Hematopoietic multipotent progenitor cell treated with erythropoietin and hydrocortisone succinate and interleukin-3 and kit ligand, for 15 days (in vitro differentiated cells): Measurements from ENCODE around the gene IGDCC3.

Experiments used
- DNase-seq: peaks from one replicate; pipeline ENCODE4 v3.0.0-alpha.2; 2015; ENCODE audit warnings: low spot score

Gene IGDCC3

DNA sequence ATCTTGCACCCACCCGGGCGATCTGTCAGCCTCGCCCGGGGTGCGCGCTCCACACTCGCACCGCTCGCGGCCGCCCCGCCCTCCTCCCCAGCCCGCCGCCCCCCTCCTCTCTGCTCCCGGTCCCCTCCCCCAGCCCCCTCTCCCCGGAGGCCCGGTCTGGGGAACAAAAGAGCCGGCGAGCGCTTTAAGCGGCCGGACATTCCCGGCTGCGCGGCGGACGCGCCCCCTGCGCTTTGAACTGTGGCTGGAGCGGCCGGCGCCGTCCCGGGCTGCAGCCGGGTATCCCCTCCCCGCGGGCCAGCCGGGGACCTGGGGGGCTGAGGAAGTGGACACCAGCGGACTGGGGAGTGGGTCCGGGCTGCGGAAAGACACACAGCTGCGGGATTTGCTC is at the start of gene IGDCC3:
TSS of gene IGDCC3 (minus strand) at position 27 of the 391 bp plus-strand sequence. CDS start 214 bp downstream, outside the sequence.
- no peak for DNase-seq

DNA sequence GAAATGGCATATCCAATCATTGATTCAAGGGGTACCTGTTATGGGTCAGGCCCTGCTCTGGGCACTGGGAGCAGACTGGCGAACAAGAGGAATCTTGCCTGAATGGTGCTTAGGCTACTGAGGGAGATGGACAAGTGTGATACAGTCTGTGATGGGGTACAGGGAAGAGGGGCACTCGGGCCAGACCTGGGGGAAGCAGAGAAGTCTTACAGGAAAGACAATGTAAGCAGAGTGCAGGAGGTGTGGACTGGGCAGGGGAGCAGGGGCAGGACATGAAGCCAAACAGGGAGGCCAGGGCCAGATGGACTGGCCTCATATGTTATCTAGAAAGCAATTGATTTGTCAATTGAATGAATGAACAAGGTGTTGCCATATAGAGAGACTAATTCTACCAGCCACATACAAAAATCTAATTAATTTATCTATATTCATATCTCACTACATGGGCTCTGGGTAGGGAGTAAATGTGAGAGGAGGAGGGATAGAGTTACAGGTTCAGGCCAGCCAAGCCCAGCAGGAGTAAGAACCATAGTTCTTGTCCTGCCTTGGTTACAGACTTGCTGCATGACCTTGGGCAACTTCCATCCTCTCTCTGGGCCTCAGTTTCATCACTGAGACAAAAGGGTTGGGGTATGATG is 48.5 kb upstream of the IGDCC3 start:
- no peak for DNase-seq

DNA sequence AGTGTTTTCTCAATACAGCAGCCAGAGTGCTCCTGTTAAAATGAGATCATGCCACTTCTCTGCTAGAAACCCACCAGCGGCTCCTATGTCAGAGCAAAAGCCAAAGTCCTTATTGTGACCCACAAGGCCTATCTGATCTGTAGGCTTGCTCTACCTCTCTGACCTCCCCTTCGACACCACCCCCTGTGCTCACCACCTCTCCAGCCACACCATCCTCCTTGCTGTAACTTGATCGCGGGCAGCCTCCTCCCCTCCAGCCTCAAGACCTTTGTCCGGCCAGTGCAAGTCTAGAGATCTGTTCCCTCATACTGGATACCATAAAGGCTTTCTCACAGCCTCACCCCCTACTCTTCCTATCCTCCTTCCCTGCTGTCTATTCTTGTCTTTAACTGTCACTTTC is 46.9 kb upstream of the IGDCC3 start:
- DNase-seq = no peak

DNA sequence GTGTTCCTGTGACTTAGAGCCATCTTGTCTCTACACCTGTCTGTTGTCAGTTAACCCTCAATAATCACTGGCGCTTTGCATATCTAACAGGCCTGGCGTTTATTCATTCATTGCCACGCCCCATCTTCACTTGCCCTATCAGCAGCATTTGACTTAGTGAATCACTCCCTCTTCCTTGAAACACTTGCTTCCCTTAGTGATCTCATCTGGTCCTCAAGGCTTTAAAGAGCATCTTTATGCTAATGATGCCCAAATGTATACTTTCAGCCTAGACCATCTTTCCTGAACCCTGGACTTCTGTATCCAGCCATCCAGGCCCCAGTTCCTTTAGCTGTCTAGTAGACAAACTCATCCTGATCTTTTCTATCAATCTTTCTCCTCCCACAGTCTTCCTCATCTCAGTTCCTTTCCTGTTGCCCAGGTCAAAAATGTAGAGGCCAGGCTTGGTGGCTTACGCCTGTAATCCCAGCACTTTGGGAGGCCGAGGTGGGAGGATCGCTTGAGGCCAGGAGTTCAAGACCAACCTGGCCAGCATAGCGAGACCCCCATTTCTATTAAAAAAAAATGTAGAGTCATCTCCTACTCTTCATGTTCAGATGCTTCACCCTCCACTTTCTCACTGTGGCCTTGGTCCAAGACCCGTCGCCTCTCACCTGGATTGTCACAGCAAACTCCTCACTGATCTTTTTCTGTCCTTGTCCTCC is 46.3 kb upstream of the IGDCC3 start:
- no peak for DNase-seq

DNA sequence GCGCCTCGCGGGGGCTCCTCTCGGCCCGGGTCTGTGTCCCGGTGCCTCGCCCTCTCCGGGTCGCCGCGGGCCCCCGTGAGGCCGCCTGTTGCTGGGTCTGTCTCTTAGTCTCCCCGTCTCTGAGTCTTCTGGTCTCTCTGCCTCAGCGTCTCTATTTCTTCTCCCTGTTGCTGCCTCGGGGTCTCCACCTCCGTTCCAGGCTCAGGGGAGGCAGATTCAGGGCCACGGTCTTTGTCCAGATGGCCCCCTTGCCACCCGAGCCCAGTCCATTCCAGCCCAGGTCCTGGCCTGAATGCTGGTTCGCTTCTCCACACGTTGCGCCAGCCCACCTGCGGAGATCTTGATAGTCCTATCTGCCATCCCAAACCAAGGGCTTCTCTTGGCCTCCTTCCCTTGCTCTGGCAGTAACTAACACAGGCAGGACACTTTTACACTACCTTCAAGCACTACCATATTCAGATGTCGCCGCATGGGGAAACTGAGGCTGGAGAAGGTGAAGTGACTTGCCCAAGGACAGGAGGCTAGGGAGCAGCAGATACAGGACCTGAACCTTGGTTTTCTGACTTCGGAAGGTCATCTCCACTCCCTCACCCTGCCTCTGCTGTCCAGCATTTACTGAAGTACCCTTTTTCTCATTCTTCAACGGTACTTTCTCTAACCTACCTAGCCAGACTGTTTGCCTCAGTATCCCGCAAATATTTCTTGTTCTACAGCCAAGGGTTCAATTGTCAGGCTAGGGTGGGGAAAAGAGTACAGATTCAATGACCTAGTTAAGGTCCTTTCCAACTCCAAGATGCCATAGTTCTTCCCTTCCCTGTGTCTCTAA is 45.6 kb upstream of the IGDCC3 start:
- no peak for DNase-seq

DNA sequence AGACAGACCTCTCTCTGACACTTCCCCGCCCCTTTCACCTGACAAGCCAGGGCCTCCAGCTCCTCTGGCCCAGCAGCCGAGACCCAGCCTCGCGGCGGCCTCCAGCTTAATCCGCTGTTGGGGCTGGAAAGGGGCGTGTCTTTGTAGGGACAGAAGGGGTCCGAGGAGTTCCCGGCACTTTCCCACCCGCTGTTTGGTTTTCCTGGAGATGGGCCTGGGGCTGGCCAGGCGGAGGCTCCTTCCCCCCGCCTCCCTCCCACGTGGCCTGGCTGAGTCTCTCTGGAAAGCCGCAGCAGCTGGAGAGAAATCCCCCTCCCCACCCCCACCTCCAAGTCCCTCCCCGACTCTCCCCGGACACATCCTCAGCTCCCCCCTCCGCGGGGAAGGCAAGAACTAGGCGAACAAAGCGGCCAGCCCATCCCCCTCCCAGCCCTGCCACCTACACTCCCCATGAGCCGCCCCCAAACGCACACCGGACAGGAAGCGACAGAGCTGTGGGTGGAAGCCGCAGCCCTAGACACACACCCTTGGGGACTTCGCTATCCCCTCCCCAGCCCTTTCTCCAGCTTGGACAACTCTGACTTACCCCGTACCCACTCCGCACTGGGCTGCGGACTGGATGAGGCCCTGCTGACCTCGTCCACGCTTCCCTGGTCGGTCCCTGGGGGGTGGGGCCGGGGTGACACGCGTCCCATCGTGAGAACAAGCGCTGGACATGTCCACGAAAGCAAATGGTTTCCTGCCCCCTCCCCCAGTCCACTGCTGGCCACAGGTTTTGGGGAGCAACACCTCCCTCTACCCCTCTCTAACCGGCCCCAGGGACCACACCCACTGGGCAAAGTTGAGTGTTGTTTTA is 43.8 kb upstream of the IGDCC3 start:
- DNase-seq = no peak

DNA sequence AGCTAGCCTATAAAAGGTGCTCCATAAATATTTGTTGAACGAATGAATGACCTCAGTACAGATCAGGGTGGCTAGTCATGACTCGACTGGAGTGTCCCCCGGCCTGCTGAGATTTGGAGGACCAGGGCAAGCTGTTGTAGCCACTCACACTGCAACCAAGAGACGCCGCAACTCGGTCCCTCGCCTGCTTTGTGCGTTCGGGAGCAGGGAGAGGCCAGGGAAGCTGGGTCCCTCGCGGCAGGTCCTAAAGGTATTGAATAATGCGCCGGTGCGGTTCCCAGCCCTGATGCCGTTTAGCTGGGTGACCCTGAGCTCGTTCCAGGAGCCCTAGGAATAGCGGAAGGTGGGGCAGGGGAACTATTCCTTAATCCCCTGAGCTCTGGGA is 43.2 kb upstream of the IGDCC3 start:
- no peak for DNase-seq

DNA sequence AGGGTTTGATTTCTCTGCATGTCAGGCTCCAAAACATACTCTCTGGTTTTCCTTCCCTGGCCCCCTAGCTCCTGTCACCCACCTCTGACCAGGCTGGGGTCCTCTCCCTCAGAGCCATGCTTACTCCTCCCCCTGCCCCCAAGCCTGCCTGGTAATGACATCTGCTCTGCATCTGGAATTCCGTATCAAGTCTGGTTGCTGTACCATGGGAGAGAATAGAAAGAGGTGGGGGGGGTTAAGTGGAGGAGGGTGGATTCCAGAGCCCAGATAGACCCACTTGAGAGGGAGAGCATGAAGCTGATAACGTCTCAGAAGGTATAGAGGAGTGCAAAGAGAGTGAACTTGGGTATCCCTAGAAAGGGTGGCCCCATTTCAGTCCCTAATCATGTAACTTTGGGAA is 40.8 kb upstream of the IGDCC3 start:
- DNase-seq = no peak

DNA sequence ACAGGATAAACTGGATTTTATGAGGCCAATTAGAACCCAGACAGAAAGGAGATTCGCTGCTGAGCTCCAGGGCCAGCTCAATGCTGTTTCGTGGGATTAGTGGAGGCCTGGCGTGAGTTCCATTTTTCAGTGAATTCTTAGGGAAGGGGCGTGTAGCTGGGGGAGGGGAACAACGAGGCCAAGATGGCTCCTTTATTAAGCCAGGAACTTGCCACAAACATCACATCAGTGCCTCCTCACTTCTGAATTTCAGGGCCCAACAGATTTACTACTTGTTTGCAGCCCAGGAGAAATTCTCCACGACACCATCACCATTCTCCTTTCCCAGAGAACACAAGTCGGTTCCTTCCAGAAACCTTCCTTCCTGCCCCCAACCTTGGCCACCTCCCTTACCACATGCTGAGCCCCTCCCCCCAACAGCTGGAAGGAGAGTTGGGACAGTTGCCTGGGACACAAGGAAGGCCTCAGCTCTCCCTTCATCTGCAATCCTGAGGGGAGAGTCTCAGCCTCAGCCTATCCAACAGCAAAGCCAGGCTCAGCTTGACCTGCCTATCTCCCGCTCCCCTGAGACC is 39.1 kb upstream of the IGDCC3 start:
- DNase-seq = no peak

DNA sequence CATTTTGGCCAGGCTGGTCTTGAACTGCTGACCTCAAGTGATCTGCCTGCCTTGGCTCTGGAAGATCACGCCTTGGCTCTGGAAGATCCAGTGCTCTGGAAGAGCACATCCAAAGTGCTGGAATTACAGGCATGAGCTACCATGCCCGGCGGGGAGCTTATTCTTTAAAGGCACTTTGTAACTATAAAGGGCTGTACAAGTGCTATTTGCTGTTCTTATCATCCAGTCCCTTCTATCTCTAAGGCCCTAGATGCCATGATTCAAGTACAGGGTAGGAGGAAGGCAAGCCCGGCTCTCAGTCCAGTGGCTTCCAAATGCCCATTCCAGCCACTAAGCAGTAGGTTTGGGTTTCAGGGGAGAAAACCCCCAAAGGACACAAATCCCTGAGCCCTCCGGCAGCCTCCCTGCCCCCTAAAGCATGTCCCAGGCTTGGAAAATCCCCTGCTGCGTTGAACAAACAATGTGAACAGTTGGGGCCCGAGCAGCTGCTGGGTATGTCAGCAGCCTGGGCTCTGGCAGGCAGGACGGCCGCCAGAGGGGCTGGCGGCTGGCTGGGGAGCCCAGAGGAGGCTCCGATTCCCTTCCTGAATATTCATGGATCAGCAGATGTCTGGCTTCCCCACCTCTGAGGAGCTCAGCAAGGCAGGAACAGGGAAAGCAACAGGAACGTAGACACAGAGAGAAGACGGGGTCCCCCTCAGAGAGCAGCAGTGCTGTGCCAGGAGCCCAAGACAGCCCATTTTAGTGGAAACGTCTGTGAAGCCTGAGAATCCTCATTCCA is 37.2 kb upstream of the IGDCC3 start:
- no peak for DNase-seq

DNA sequence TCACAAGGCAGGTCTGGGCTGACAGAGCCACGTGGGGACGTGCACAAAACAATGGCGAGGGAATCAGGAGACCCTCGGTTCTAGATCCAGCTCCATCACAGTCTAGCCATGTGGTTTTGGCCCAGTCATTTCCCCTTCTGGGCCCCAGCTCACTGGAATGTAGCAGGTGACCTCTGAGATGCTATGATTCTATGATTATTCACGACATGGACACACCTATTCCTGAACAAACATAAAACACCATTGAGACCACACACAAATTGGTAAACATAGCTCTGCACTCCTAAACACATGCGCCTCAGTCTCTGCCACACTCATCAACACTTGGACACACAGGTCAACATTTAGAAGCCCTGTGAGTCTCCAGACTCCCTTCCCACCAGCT is 36.0 kb upstream of the IGDCC3 start:
- DNase-seq = no peak

DNA sequence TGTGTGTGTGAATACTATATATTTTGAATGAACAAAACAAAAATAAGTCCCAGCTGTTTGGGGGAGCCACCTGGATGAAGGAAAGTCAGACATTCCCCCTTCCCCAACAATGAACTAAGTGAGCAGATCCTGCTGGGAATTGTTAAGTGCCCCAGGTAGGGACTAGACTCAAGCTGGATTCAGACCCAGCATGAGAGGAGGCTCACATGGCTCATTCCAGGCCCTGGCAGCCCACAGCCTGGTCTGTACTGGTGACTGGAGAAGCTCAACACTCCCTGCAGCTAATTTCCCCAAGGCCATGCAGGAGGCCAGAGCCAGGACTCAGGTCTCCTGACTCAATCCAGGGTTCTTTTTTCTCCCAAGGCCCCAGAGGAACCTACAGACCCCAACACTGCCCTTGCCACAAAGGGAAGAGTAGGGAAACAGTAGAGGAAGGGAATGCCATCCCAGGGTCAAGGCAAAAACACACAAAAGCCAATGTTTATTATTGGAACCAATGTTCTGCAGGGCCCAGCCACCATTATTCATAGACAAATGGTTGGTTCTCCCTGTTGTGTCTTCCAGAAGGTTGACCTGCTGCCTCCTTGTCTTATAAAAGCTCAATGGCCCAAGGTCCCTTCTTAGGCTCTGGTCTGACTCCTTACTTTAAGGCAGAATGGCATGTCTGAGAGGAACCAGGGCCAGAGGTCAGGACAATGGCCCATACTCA is 35.4 kb upstream of the IGDCC3 start:
- no peak for DNase-seq

DNA sequence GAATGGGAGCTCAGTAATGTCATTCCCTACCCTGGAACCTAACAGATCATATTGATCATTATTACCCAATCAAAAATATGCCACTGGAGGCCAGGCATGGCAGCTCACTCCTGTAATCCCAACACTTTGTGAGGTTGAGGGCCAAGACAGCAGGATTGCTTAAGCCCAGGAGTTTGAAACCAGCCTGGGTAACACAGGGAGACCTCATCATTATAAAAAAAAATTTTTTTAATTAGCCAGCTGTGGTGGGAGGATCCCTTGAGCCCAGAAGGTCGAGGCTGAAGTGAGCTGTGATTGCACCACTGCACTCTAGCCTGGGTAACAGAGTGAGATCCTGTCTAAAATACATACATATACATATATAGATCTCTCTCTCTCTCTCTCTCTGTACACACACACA is 34.8 kb upstream of the IGDCC3 start:
- no peak for DNase-seq

DNA sequence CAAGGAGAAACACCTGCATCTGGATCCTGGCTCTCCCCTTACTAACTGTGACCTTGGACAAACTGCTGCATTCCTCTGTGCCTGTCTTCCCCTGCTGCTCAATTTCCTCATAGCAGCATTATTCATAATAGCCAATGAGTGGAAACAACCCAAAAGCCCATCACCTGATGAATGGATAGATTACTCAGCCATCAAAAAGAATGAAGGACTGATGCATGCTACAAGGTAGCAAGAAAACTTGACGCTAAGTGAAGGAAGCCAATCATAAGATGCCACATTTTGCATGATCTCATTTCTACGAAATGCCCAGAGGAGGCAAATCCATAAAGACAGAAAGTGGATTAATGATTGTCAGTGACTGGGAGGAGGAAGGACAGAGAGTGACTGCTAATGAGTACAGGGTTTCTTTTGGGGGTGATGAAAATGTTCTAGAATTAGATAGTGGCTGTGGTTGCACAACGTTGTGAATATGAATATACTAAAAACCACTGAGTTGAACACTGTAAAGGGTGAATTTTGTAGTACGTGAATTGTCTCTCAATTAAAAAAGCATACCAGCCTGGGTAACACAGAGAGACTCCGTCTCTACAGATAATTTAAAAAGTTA is 33.8 kb upstream of the IGDCC3 start:
- DNase-seq = no peak

DNA sequence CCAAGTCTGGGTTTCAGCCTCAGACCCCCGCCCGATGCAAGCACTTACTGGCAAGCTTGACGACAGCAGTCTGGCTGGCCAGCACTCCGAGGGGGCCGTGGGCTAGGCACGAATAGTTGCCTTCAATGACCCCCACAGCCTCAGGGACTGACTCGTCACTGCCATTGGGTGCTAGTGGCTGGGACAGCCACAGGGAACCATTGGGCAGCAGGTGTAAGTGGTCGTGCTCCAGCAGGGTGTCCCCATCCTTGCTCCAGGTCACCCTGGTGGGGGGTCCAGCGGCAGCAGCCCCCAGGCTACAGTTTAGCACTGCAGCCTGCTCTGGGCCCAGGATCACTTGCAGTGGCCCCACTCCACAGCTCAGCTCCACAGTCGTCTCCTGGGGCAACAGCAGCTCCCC is 33.2 kb upstream of the IGDCC3 start:
- no peak for DNase-seq

DNA sequence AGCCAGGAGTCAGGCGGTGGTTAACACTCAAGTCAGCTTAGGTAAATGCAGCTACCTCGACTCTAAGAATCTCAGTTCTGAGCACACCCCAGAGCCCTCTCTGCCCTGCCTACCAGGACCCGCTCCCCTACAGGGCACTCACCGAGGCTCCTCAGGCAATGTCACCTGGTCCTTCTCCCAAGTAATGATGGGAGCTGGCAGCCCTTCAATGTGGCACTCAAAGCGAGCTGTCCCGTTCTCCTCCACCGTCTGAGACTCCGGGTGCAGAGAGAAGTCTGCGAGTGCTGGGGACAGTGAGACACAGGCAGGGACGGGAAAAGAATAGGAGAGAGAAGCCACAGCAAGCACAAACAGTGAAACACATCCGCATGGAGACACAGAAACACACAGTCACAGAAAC is 32.2 kb upstream of the IGDCC3 start:
- no peak for DNase-seq

DNA sequence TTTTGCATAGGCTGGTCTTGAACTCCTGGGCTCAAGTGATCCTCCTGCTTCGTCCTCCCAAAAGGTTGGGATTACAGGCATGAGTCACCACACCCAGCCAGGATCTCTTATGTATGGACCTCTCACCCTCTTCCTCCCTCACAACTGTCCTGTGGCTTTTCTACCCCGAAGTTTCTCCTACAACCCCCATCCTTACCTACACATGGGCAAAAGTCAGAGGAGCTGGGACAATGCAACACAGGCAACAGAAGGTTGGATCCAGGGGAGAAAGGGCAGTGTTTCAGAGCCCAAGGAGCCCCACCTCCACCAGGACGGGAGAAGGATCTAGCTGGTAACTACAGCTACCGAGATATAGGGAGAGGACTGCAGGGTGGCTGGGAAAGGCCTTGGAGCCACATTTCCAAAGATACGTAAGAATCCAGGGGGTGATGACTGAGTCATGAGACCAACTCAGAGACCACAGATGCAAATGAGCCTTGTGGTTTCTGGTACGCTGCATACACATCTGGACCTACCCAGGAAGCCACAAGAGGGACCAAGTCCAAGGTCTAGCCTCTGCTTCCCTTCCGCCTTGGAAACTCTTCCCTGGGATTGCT is 31.3 kb upstream of the IGDCC3 start:
- DNase-seq = no peak

DNA sequence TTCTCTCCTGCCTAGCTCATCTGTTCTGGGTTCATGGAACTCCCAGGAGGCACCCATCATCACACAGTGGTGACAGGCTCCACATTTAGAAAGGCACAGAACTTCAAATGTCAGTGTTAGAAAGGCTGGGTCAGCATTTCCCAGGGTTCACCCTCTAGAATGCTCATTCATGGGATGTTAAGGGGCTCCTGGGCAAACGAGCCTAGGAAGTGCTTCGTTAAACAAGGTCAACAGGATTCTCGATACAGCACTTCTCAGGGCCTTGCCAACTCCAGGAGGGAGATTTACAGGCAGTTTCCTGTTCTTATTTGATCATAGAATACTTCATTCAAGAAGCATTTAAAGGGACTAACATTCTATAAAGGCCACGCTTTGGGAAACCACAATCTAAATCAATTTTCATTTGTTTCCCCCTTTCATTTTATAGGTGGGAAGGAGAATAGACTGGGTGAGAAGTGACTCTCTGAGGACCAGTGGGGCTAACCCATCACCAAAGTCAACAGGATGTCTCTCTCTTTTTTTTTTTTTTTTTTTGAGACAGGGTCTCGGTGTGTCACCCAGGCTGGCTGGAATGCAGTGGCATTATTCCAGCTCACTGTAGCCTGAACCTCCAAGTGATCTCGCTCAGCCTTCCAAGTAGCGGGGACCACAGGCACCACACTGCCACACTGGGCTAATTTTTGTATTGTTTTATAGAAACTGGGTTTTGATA is 30.7 kb upstream of the IGDCC3 start:
- no peak for DNase-seq

DNA sequence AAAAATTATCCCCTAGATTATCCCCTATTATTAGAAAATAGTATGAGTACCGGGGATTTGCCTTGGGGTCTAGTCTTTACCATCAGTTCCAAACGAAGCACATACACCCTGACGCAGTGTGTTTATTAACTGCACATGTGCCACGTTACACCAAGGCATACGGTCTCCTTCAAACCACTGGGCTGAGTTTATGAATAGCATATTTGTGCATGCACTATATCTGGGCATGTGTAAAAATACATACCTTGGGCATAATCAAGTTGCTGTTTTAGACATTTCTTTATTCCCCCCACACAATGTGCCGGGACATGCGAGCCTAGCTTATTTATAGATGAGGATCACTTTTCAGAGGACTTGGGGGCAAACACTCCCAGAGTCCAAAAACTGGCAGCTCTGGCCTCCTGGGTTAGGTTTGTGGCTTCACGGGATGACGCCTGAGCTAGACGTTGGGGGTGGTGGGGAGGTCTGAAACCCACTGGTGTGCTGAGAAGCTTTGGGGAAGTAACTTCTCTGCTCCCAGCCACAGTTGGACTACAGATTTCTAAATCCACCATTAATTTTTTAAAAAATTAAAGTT is 28.7 kb upstream of the IGDCC3 start:
- no peak for DNase-seq
